Central memory CD8-positive, alpha-beta T cell (primary cell): ENCODE measurements around the gene SART3.

Experiments used
- ATAC-seq: fragments of 150-1000 bp; cut with Tn5 transposase; replicated peaks from 2 replicates; pipeline ENCODE4 v1.10.0; 2022; ENCODE audit warnings: mild to moderate bottlenecking, moderate FRiP score, moderate number of reproducible peaks; ENCODE audit not compliant: poor library complexity, severe bottlenecking; ENCODE audit errors: extremely low read depth
- DNase-seq, 2 donors: peaks; one replicate each; pipeline ENCODE4 v3.0.0; 2021; ENCODE audit warnings: low spot score in 2 of 2
- H3K27ac Mint-ChIP-seq: one replicate; pipeline ENCODE4 v1.8.0; 2022; ENCODE audit warnings: low read depth, mild to moderate bottlenecking, moderate library complexity, mixed read lengths
- H3K27me3 Mint-ChIP-seq: one replicate; pipeline ENCODE4 v1.8.0; 2022; ENCODE audit warnings: mixed read lengths
- H3K36me3 Mint-ChIP-seq: one replicate; pipeline ENCODE4 v1.8.0; 2022; ENCODE audit warnings: mild to moderate bottlenecking, moderate library complexity, mixed read lengths; ENCODE audit not compliant: insufficient read depth
- H3K4me1 Mint-ChIP-seq: one replicate; pipeline ENCODE4 v1.8.0; 2022; ENCODE audit warnings: mixed read lengths
- H3K4me3 Mint-ChIP-seq: one replicate; pipeline ENCODE4 v1.8.0; 2022; ENCODE audit warnings: mild to moderate bottlenecking, moderate library complexity, mixed read lengths
- H3K9me3 Mint-ChIP-seq: one replicate; pipeline ENCODE4 v1.8.0; 2022; ENCODE audit warnings: mixed read lengths

The SART3 gene

GRCh38 chr12:108515916-108516315, 45.1 kb downstream of the SART3 start:
- Mint-ChIP-seq H3K9me3 (no peaks in the 10 kb centered on the region), H3K27ac (peak overlapping the region; percentile 93), H3K36me3 (peaks cover 26% of the 10 kb centered on the region), H3K4me1 (peaks cover 46% of the 10 kb centered on the region), H3K4me3 (peak overlapping the region; percentile 91), H3K27me3 (no peaks in the 10 kb centered on the region)
- DNase-seq (no peak), ATAC-seq (no peak)

- no peaks in the 10 kb centered on the region for H3K27me3 Mint-ChIP-seq
- DNase-seq (peak; percentile 95 to 96), ATAC-seq (peak; percentile 94)
- H3K4me3 Mint-ChIP-seq: peak within 1 kb of the TSS; percentile 91
- no peaks in the 10 kb centered on the region for H3K9me3 Mint-ChIP-seq
- H3K36me3 Mint-ChIP-seq: peaks cover 22% of the 10 kb centered on the region
- peaks cover 46% of the 10 kb centered on the region for H3K4me1 Mint-ChIP-seq
- H3K27ac Mint-ChIP-seq: peak within 1 kb of the TSS; percentile 93
These were observed 45.8 kb downstream of the SART3 start, which contains the start of gene FICD for GRCh38 chr12:108514973-108515814. FICD (plus strand) TSS chr12:108515277; CDS start chr12:108516973, 1,696 bp downstream.

DNA sequence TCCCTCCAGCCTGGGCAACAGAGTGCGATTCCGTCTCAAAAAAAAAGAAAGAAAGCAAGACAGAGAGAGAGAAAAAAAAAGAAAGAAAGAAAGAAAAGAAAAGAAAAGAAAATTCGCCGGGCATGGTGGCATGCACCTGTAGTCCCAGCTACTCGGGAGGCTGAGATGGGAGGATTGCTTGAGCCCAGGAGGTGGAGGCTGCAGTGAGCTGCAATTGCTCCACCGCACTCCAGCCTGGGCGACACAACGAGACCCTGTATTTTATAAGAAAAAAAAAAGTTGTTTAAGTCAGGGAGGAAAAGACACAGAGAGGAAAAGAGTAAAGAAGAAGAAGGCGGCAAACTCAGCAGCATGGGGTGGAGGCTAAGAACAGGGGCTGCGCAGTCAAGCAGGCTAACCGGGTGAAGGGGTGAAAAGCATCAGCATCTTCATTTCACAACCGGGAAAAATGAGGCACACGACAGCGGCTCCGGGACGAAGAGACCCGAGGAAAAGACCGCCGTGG, 46.5 kb downstream of the SART3 start:
- peak overlapping the region; percentile 91 for H3K4me3 Mint-ChIP-seq
- H3K27me3 Mint-ChIP-seq: no peaks in the 10 kb centered on the region
- no peak for DNase-seq
- H3K9me3 Mint-ChIP-seq: no peaks in the 10 kb centered on the region
- ATAC-seq: peak; percentile 42
- peaks cover 17% of the 10 kb centered on the region for H3K36me3 Mint-ChIP-seq
- H3K4me1 Mint-ChIP-seq: peaks cover 46% of the 10 kb centered on the region
- peak overlapping the region; percentile 93 for H3K27ac Mint-ChIP-seq

- H3K36me3 Mint-ChIP-seq: peaks cover 6% of the 10 kb centered on the region
- peak overlapping the region; percentile 20 for H3K4me3 Mint-ChIP-seq
- no peak overlapping the region for H3K27ac Mint-ChIP-seq
- ATAC-seq: no peak
- H3K9me3 Mint-ChIP-seq: no peaks in the 10 kb centered on the region
- H3K27me3 Mint-ChIP-seq: no peaks in the 10 kb centered on the region
- H3K4me1 Mint-ChIP-seq: peaks cover 38% of the 10 kb centered on the region
- DNase-seq: peak; percentile 61 to 72
These were observed 49.1 kb downstream of the SART3 start for GRCh38 chr12:108511633-108512540.

DNA sequence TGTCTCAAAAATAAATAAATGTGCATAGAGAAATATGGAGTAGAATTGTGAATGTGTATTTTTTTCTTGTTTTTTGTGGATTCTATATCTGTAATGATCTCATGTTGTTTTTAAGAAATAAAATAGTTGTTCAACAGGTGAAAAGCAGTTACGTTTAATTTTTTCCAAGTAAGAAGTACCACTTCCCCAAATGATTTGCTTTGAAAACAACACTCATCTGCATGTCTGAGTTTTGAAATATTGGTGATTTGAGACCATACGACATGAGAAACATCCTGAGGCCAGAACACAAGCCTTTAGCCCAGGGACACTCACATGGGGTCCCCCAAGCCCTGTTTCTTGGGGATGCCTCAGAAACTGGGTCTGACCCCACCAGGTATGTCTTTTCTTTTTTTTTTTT, 50.1 kb downstream of the SART3 start:
- Mint-ChIP-seq H3K4me3 (no peak overlapping the region), H3K27ac (no peak overlapping the region)

GRCh38 chr12:108509806-108510205, 51.2 kb downstream of the SART3 start:
- DNase-seq: no peak
- Mint-ChIP-seq H3K27me3 (peaks cover 14% of the 10 kb centered on the region), H3K4me1 (peaks cover 20% of the 10 kb centered on the region), H3K4me3 (no peak overlapping the region), H3K9me3 (no peaks in the 10 kb centered on the region), H3K27ac (no peak overlapping the region), H3K36me3 (peaks cover 1% of the 10 kb centered on the region)
- no peak for ATAC-seq

More for the DNA sequence above, 50.1 kb downstream of the SART3 start:
- ATAC-seq (no peak), DNase-seq (no peak)
- Mint-ChIP-seq H3K27me3 (peaks cover 3% of the 10 kb centered on the region), H3K9me3 (no peaks in the 10 kb centered on the region), H3K4me1 (peaks cover 27% of the 10 kb centered on the region), H3K36me3 (peaks cover 5% of the 10 kb centered on the region)

DNA sequence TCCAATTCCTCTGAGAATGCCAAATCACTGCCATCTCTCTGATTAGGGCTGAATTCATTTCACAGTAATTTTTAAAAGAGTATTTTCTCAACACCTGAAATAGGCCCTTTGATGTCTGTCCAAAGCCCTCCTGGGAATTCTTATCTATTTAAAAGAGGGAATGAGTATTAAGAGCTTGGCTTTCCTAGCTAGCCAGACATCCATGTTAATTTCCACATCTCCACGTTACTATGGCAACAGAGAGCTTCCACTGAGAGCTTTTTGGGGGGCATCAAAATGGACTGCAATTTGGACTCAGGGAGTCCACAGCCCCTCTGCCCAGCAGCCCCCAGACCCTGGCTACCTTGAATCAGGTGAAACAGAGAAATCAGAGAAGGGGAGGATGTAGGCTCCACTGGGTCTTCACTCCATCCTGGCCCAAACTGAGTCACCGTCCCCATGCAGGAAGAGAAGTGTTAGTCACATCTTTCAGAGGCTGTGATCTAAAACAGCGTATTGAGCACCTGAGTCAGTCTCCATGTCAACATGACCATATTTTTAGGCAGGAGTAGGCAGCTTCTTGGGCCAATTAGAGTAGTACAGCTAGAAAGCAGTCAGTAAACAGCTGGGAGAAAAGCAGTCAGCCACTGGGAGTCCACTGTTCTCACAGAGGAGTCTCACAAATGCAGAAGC, 52.9 kb downstream of the SART3 start:
- Mint-ChIP-seq H3K4me3 (no peak overlapping the region), H3K27ac (no peak overlapping the region)

DNA sequence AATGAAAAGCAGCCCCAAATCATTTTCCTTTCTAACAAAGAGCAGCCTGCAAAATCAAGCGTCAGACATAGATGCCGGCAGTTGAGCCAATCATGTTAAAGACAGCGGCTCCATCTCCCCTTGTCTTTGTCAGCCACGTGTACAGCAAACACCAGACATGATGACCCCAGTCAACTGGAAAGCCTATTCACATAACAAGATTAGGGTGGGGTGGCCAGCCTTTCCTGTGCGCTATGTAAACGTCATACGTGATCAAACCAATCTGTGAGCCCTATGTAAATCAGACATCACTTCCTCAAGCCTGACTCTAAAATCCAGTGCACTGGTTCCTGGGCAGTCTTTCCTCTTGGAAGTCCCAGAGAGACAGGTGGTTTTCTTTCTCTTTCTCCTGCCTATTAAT, 55.8 kb downstream of the SART3 start:
- Mint-ChIP-seq H3K9me3 (peaks cover 19% of the 10 kb centered on the region), H3K27ac (no peak overlapping the region), H3K4me1 (no peaks in the 10 kb centered on the region), H3K36me3 (peaks cover 1% of the 10 kb centered on the region), H3K27me3 (peaks cover 50% of the 10 kb centered on the region), H3K4me3 (no peak overlapping the region)
- ATAC-seq (no peak), DNase-seq (no peak)

More for the DNA sequence above, 52.9 kb downstream of the SART3 start:
- ATAC-seq: no peak
- peaks cover 31% of the 10 kb centered on the region for H3K27me3 Mint-ChIP-seq
- peaks cover 12% of the 10 kb centered on the region for H3K4me1 Mint-ChIP-seq
- H3K36me3 Mint-ChIP-seq: no peaks in the 10 kb centered on the region
- H3K9me3 Mint-ChIP-seq: peaks cover 9% of the 10 kb centered on the region
- no peak for DNase-seq

DNA sequence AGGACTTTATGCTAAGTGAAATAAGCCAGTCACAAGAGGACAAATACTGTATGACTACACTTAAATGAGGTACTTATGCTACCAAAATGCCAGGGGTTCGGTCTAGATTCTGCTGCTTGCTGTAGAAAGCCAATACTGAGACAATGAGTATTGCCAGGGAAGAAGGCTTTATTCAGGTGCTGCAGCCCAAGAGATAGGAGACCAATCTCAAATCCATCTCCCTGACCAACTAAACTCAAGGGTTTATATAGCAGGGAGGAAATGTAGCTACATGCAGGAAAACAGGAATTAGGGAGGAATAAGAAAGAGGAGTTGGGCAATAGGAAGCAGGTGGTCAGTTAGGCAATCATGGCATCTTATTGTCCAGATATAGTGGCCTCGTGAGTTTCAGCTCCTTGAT, 58.1 kb downstream of the SART3 start:
- H3K4me3 Mint-ChIP-seq: no peak overlapping the region
- H3K36me3 Mint-ChIP-seq: peaks cover 1% of the 10 kb centered on the region
- H3K27ac Mint-ChIP-seq: no peak overlapping the region
- H3K9me3 Mint-ChIP-seq: peaks cover 19% of the 10 kb centered on the region
- ATAC-seq (no peak), DNase-seq (no peak)
- H3K27me3 Mint-ChIP-seq: peaks cover 66% of the 10 kb centered on the region
- no peaks in the 10 kb centered on the region for H3K4me1 Mint-ChIP-seq

DNA sequence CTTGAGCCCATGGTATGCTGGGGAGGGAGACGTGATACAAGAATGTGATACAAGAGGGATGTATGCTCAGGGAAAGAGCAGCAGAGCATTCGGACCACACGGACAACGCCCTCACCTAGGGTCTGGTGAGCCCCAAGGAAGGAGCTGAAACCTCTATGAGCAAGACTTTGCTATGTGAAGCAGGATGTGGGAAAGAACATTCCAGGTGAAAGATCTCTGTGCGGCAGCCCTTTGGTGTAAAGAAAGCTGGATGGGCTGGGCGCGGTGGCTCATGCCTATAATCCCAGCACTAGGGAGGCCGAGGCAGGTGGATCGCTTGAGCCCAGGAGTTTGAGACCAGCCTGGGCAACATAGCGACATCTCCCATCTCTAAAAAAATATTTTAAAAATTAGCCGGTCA, 62.8 kb downstream of the SART3 start:
- Mint-ChIP-seq H3K27me3 (peaks cover 71% of the 10 kb centered on the region), H3K36me3 (peaks cover 3% of the 10 kb centered on the region), H3K4me3 (no peak overlapping the region), H3K9me3 (peaks cover 10% of the 10 kb centered on the region), H3K27ac (no peak overlapping the region), H3K4me1 (no peaks in the 10 kb centered on the region)
- ATAC-seq: no peak
- no peak for DNase-seq

- peaks cover 64% of the 10 kb centered on the region for H3K27me3 Mint-ChIP-seq
- H3K27ac Mint-ChIP-seq: no peak overlapping the region
These were observed 65.0 kb downstream of the SART3 start for GRCh38 chr12:108495823-108496579.

More at GRCh38 chr12:108495823-108496579, 65.0 kb downstream of the SART3 start:
- Mint-ChIP-seq H3K36me3 (peaks cover 3% of the 10 kb centered on the region), H3K9me3 (no peaks in the 10 kb centered on the region), H3K4me3 (no peak overlapping the region), H3K4me1 (no peaks in the 10 kb centered on the region)
- no peak for ATAC-seq
- no peak for DNase-seq
